OCI-LY7 (cell line): ENCODE results near the gene NR1H4. TPM values are rescaled to one million over a fixed set of nuclear protein-coding genes. Genes with fewer than 3 reads are reported as not detected.

ENCODE experiments used
- BruUV-seq: library from RNA; stranded (reverse); fragments of 400-500 nt; replicated peaks from 2 replicates; lab custom pipeline; 2021; lab: Mats Ljungman, UMichigan
- CTCF ChIA-PET: fragments of 300-600 bp; sonication (Branson Sonifier 250); formaldehyde crosslinking; loops from one replicate; lab custom pipeline; 2022; ENCODE audit warnings: antibody characterized with exemption; ENCODE audit not compliant: unreplicated experiment; lab: Charles Lee
- POLR2A ChIA-PET: fragments of 300-600 bp; sonication (Branson Sonifier 250); formaldehyde crosslinking; loops from one replicate; lab custom pipeline; 2022; ENCODE audit warnings: antibody characterized with exemption; lab: Charles Lee
- DNase-seq: peaks from one replicate; pipeline ENCODE4 v3.0.0-alpha.2; 2015; ENCODE audit warnings: low spot score
- H2AFZ ChIP-seq: fragments of 200-600 bp; sonication (generic), shearing (Covaris generic); 2 replicates; pipeline ENCODE4 v1.6.1; 2014; ENCODE audit warnings: mild to moderate bottlenecking, antibody characterized with exemption, low read length, moderate library complexity
- H3K27ac ChIP-seq: fragments of 200-600 bp; sonication (generic); 2 replicates; pipeline ENCODE4 v1.5.1; 2014; ENCODE audit warnings: mixed run types, low read depth, mild to moderate bottlenecking, moderate library complexity, low read length, inconsistent platforms; ENCODE audit not compliant: poor library complexity, severe bottlenecking
- H3K36me3 ChIP-seq: fragments of 200-600 bp; sonication (generic); 2 replicates; pipeline ENCODE4 v1.6.1; 2014; ENCODE audit warnings: mild to moderate bottlenecking, antibody characterized with exemption, low read length, moderate library complexity, mixed read lengths; ENCODE audit not compliant: insufficient read depth
- H3K4me1 ChIP-seq: fragments of 200-600 bp; sonication (generic); 2 replicates; pipeline ENCODE4 v1.5.1; 2014; ENCODE audit warnings: mild to moderate bottlenecking, low read length; ENCODE audit not compliant: insufficient read depth, poor library complexity, severe bottlenecking
- H3K4me2 ChIP-seq: fragments of 200-600 bp; sonication (generic); 2 replicates; pipeline ENCODE4 v1.6.1; 2014; ENCODE audit warnings: mild to moderate bottlenecking, low read length
- H3K4me3 ChIP-seq: fragments of 200-600 bp; sonication (generic); 2 replicates; pipeline ENCODE4 v1.5.1; 2014; ENCODE audit warnings: mild to moderate bottlenecking, low read depth, low read length; ENCODE audit not compliant: poor library complexity, severe bottlenecking
- H3K79me2 ChIP-seq: fragments of 200-600 bp; sonication (generic); 2 replicates; pipeline ENCODE4 v1.6.1; 2016; ENCODE audit warnings: low read depth, mild to moderate bottlenecking, low read length, moderate library complexity, mixed read lengths; ENCODE audit not compliant: insufficient read depth
- H3K9me2 ChIP-seq: fragments of 200-600 bp; sonication (generic); 2 replicates; pipeline ENCODE4 v1.6.1; 2016; ENCODE audit warnings: mild to moderate bottlenecking, low read length, mixed read lengths; ENCODE audit not compliant: insufficient read depth
- H3K9me3 ChIP-seq: fragments of 200-600 bp; sonication (generic); 2 replicates; pipeline ENCODE4 v1.6.1; 2014; ENCODE audit warnings: mild to moderate bottlenecking, mixed run types, low read length, mixed read lengths
- H4K20me1 ChIP-seq: fragments of 200-600 bp; sonication (generic); 2 replicates; pipeline ENCODE4 v1.6.1; 2014; ENCODE audit warnings: mild to moderate bottlenecking, antibody characterized with exemption, low read length, moderate library complexity, mixed read lengths; ENCODE audit not compliant: insufficient read depth
- CTCF ChIP-seq: fragments of 200-600 bp; sonication (generic); conservative IDR thresholded peaks from 2 replicates; pipeline ENCODE4 v1.5.1; 2014; ENCODE audit warnings: mild to moderate bottlenecking, antibody characterized with exemption, low read length, moderate library complexity, mixed read lengths
- EZH2phosphoT487 ChIP-seq: fragments of 200-600 bp; sonication (generic); IDR thresholded peaks from 2 replicates; pipeline ENCODE4 v1.6.1; 2018; ENCODE audit warnings: low read depth, borderline replicate concordance, mild to moderate bottlenecking, mixed run types, antibody characterized with exemption, low read length, moderate library complexity, mixed read lengths
- intact Hi-C: fragments of 100-400 bp; cut with micrococcal nuclease; formaldehyde crosslinking; loops from one replicate; pipeline ENCODE4 v1.10.0; 2022; ENCODE audit not compliant: unreplicated experiment
- total RNA-seq, 2 experiments: library from RNA; depleted of rRNA in 1 of 2; stranded (reverse); fragments of >200 nt in 1 of 2; shearing (Covaris generic) in 1 of 2; gene quantifications; 2 replicates each; pipeline ENCODE4 v1.2.3, GENCODE V29; 2014 to 2022

Gene NR1H4
- total RNA-seq, 2 experiments from 2014 or later: 7.1 TPM; not detected in 1

- POLR2A ChIA-PET: interaction anchor here (0.6 kb wide), 1 partner anchor 1866 kb away, joined by 4 read pairs; no protein-coding TSS in a partner anchor
- Histone ChIP-seq H3K4me3 (no peak overlapping the region), H3K4me1 (no peaks in the 10 kb centered on the region), H3K36me3 (no peaks in the 10 kb centered on the region), H3K27ac (no peak overlapping the region), H3K9me3 (no peaks in the 10 kb centered on the region), H4K20me1 (no peaks in the 10 kb centered on the region), H2AFZ (no peak overlapping the region), H3K9me2 (no peaks in the 10 kb centered on the region), H3K4me2 (no peak overlapping the region), H3K79me2 (no peaks in the 10 kb centered on the region)
- BruUV-seq: no TSS peak
- TF ChIP-seq EZH2phosphoT487: no peak
- TF ChIP-seq CTCF: no peak
- DNase-seq: no peak
- CTCF ChIA-PET: no interaction called here
- intact Hi-C loops: no loop called here
Observed at GRCh38 chr12:100608776-100609175, 135.1 kb downstream of the NR1H4 start.

GRCh38 chr12:100610666-100611430, 137.2 kb downstream of the NR1H4 start:
- Histone ChIP-seq H3K9me2 (no peaks in the 10 kb centered on the region), H3K36me3 (no peaks in the 10 kb centered on the region), H3K4me3 (no peak overlapping the region), H2AFZ (no peak overlapping the region), H3K9me3 (no peaks in the 10 kb centered on the region), H3K27ac (no peak overlapping the region), H3K79me2 (no peaks in the 10 kb centered on the region), H4K20me1 (no peaks in the 10 kb centered on the region), H3K4me2 (no peak overlapping the region), H3K4me1 (no peaks in the 10 kb centered on the region)
- TF ChIP-seq CTCF (no peak), EZH2phosphoT487 (no peak)
- DNase-seq: no peak
- intact Hi-C loops: no loop called here
- BruUV-seq: no TSS peak
- ChIA-PET CTCF (no interaction called here), POLR2A (no interaction called here)

GRCh38 chr12:100612606-100613005, 138.9 kb downstream of the NR1H4 start:
- no peak for TF ChIP-seq EZH2phosphoT487
- no peak for TF ChIP-seq CTCF
- Histone ChIP-seq H3K79me2 (no peaks in the 10 kb centered on the region), H3K9me3 (no peaks in the 10 kb centered on the region), H3K27ac (no peak overlapping the region), H3K9me2 (no peaks in the 10 kb centered on the region), H3K4me2 (no peak overlapping the region), H3K36me3 (no peaks in the 10 kb centered on the region), H4K20me1 (no peaks in the 10 kb centered on the region), H3K4me3 (no peak overlapping the region), H2AFZ (no peak overlapping the region), H3K4me1 (no peaks in the 10 kb centered on the region)
- intact Hi-C loops: no loop called here
- BruUV-seq: no TSS peak
- no peak for DNase-seq
- CTCF ChIA-PET: no interaction called here
- POLR2A ChIA-PET: no interaction called here
